Left ventricle myocardium inferior (tissue), 1 donor: Measurements from ENCODE around the gene DNAJB13. TPM values are rescaled to one million over a fixed set of nuclear protein-coding genes. Genes with fewer than 3 reads are reported as not detected.
"Not testable (repeated sequence)": the region's sequence is repeated elsewhere in the genome, so short reads cannot be mapped to it uniquely, and the experiment has no call there.

Source experiments
- DNase-seq: peaks from one replicate; pipeline ENCODE4 v3.0.0-alpha.2; 2020
- H3K27ac ChIP-seq: fragments of 200-600 bp; replicated peaks from 2 replicates; pipeline ENCODE4 v1.8.0; 2021
- H3K27me3 ChIP-seq: fragments of 200-600 bp; 2 replicates; pipeline ENCODE4 v1.8.0; 2021; ENCODE audit warnings: low read depth
- H3K36me3 ChIP-seq: fragments of 200-600 bp; 2 replicates; pipeline ENCODE4 v1.8.0; 2021
- H3K4me1 ChIP-seq: fragments of 200-600 bp; 2 replicates; pipeline ENCODE4 v1.8.0; 2021
- H3K4me3 ChIP-seq: fragments of 200-600 bp; 2 replicates; pipeline ENCODE4 v1.8.0; 2021; ENCODE audit warnings: mild to moderate bottlenecking, moderate library complexity
- H3K9me3 ChIP-seq: fragments of 200-600 bp; replicated peaks from 2 replicates; pipeline ENCODE4 v1.8.0; 2021
- intact Hi-C: fragments of 100-400 bp; cut with micrococcal nuclease; formaldehyde crosslinking; loops from one replicate; pipeline ENCODE4 v1.11.0; 2022
- total RNA-seq: library from RNA; stranded (reverse); fragmentation: NEBNext Ultra II Directional; extraction: Animal tissue kit (Norgen Biotek cat#: 25700); gene quantifications from one replicate; pipeline ENCODE4 v1.2.1, GENCODE V29; 2021
- TF ChIP-seq, protein P1 (sequence below): fragments of 200-600 bp; IDR thresholded peaks from 2 replicates; pipeline ENCODE4 v1.8.0; 2021; ENCODE audit warnings: antibody characterized with exemption, mild to moderate bottlenecking, borderline replicate concordance
- donor health status: DM: no; HTN: yes; CAD: no; lungs with severe emphysema.

Gene DNAJB13
- total RNA-seq, 1 donor from 2014 or later: not detected

DNA sequence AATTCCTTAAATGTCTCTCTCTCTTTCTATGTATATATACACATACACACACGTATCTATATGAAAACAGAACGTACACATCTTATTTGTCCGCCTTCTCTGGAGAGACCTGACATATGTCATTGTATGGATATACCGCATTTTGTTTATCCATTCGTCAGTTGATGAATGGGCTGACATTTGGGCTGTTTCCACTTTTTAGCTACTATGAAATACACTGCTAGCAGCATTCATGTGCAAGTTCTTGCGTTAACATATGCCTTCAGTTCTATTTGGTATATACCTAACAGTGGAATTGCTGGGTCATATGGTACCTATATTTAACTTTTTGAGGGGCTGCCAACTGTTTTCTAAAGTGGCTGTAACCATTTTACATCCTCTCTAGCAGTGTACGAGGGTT is 18.0 kb upstream of the DNAJB13 start:
- H3K27ac ChIP-seq: no peak overlapping the region
- intact Hi-C loops: no loop called here
- no peaks in the 10 kb centered on the region for H3K9me3 ChIP-seq
- TF ChIP-seq, protein P1, sequence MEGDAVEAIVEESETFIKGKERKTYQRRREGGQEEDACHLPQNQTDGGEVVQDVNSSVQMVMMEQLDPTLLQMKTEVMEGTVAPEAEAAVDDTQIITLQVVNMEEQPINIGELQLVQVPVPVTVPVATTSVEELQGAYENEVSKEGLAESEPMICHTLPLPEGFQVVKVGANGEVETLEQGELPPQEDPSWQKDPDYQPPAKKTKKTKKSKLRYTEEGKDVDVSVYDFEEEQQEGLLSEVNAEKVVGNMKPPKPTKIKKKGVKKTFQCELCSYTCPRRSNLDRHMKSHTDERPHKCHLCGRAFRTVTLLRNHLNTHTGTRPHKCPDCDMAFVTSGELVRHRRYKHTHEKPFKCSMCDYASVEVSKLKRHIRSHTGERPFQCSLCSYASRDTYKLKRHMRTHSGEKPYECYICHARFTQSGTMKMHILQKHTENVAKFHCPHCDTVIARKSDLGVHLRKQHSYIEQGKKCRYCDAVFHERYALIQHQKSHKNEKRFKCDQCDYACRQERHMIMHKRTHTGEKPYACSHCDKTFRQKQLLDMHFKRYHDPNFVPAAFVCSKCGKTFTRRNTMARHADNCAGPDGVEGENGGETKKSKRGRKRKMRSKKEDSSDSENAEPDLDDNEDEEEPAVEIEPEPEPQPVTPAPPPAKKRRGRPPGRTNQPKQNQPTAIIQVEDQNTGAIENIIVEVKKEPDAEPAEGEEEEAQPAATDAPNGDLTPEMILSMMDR: no peak
- H3K27me3 ChIP-seq: no peaks in the 10 kb centered on the region
- H3K4me3 ChIP-seq: no peak overlapping the region
- peaks cover 7% of the 10 kb centered on the region for H3K4me1 ChIP-seq
- no peak for DNase-seq
- peaks cover 54% of the 10 kb centered on the region for H3K36me3 ChIP-seq

DNA sequence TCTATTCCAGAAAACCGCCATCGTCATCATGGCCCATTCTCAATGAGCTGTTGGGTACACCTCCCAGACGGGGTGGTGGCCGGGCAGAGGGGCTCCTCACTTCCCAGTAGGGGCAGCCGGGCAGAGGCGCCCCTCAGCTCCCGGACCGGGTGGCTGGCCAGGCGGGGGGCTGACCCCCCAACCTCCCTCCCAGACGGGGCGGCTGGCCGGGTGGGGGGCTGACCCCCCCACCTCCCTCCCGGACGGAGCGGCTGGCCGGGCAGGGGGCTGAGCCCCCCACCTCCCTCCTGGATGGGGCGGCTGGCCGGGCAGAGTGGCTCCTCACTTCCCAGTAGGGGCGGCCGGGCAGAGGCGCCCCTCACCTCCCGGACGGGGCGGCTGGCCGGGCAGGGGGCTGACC is 14.8 kb upstream of the DNAJB13 start:
- H3K27ac ChIP-seq, intact Hi-C loops, H3K4me1 ChIP-seq, H3K4me3 ChIP-seq, DNase-seq, H3K27me3 ChIP-seq, H3K9me3 ChIP-seq: not testable (repeated sequence)
- peaks cover 25% of the 10 kb centered on the region for H3K36me3 ChIP-seq

DNA sequence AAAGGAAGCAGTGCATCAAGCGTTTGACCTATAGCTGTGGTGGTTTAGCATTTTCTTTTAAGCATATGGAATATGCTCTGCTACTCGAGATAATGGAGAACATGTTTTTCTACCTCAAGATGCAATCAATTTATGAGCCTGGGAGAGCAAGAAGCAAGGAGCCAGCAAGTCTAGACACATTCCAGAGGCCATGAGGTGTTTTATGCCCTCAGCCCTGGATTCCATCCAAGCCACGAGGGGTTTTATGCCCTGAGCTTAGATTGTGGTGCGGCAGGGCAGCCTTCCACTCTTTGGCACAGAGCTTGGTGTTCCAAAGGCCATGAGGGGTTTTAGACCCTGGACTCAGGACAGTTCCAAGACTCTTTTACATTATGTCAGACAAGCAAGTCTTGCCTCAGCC is 11.7 kb upstream of the DNAJB13 start:
- Histone ChIP-seq H3K9me3 (peaks cover 7% of the 10 kb centered on the region), H3K4me1 (no peaks in the 10 kb centered on the region), H3K36me3 (peaks cover 6% of the 10 kb centered on the region), H3K4me3 (no peak overlapping the region), H3K27ac (no peak overlapping the region), H3K27me3 (no peaks in the 10 kb centered on the region)
- TF ChIP-seq, protein P1: no peak
- DNase-seq: no peak
- intact Hi-C loops: no loop called here

DNA sequence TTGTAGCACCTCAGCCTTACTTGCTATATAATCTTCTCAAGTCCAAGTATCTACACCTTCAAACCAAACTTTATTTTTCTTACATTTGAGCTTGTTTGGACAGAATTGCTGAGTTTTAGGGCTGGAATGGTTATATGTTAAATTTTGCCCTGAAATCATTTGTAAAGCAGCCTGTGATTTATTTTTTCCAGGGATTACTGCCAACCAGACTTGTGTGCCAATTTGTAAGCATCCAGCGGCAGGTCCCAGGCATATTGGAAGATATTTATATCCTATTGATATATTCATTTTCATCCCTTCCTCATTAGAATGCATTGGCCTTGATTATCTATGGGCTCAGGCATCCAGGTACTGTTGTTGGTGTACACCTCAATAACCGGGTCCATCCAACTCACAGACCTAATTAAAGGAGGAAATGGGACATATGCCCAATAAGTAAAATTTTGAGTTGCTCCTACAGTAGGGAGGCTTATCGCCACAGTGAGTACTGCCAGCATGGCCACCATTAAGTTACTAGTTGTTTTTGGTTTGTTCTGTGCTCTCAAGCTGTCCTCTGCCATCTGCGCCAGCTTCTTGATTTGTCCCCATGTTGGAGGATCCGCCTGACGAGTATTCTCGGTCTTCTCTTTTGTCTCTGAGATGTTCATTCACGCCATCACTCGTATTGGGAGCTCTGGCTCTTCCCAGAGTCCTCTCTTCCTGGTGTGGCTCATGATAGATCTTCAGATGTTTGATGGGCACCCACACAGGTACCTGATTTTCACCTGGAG is 9.8 kb upstream of the DNAJB13 start:
- H3K4me1 ChIP-seq: no peaks in the 10 kb centered on the region
- TF ChIP-seq, protein P1: no peak
- peaks cover 7% of the 10 kb centered on the region for H3K9me3 ChIP-seq
- DNase-seq: no peak
- no peak overlapping the region for H3K27ac ChIP-seq
- intact Hi-C loops: no loop called here
- H3K4me3 ChIP-seq: no peak overlapping the region
- H3K36me3 ChIP-seq: no peaks in the 10 kb centered on the region
- H3K27me3 ChIP-seq: no peaks in the 10 kb centered on the region

DNA sequence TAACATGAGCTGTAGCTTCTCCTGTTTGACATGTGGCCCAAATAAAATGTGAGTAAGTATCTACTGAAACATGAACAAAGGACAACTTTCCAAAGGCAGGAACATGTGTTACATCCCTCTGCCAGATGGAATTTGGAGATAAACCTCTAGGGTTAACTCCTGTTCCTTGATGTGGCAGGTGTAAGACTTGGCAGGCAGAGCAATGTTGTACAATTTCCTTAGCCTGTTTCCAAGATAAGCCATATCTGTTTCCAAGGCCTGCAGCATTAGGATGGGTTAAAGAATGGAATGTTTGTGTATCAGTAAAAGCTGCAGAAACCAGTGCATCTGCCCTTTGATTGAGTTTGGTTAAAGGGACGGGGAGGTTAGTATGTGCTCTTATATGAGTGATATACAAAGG is 8.8 kb upstream of the DNAJB13 start:
- H3K4me3 ChIP-seq: no peak overlapping the region
- no peaks in the 10 kb centered on the region for H3K36me3 ChIP-seq
- DNase-seq: no peak
- TF ChIP-seq, protein P1: no peak
- H3K27ac ChIP-seq: no peak overlapping the region
- peaks cover 7% of the 10 kb centered on the region for H3K9me3 ChIP-seq
- no peaks in the 10 kb centered on the region for H3K27me3 ChIP-seq
- intact Hi-C loops: no loop called here
- H3K4me1 ChIP-seq: no peaks in the 10 kb centered on the region

DNA sequence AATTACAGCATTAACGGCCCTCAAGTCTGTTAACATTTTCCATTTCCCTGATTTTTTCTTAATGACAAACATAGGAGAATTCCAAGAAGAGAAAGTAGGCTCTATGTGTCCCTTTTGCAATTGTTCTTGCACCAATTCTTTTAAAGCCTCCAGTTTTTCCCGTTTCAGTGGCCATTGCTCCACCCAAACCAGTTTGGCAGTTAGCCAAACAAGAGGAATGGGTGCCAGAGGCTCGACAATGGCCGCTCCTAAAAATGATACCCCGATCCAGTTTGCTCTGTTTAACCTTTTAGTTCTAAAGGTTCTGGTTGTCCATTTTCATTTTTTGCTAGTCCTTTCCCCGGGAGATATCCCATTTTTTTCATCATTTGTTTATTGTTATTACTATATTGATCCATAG is 6.7 kb upstream of the DNAJB13 start:
- intact Hi-C loops: no loop called here
- no peaks in the 10 kb centered on the region for H3K4me1 ChIP-seq

More for the DNA sequence above, 6.7 kb upstream of the DNAJB13 start:
- H3K27me3 ChIP-seq: no peaks in the 10 kb centered on the region
- no peaks in the 10 kb centered on the region for H3K36me3 ChIP-seq
- peaks cover 2% of the 10 kb centered on the region for H3K9me3 ChIP-seq
- no peak overlapping the region for H3K4me3 ChIP-seq
- TF ChIP-seq, protein P1: no peak
- no peak for DNase-seq
- H3K27ac ChIP-seq: no peak overlapping the region
